Activated CD4-positive, CD25-positive, alpha-beta regulatory T cell (primary cell): ENCODE results near the gene ASGR2.
"Not testable (repeated sequence)": the region's sequence is repeated elsewhere in the genome, so short reads cannot be mapped to it uniquely, and the experiment has no call there.

ENCODE experiments used
- DNase-seq, 4 experiments: peaks; one replicate each; lab custom pipeline; 2025; lab: John Stamatoyannopoulos, UW

The ASGR2 gene

GRCh38 chr17:7124923-7125322 lies 10.3 kb upstream of the ASGR2 start:
- no peak for DNase-seq

- no peak for DNase-seq
Observed at GRCh38 chr17:7123844-7124243, 9.2 kb upstream of the ASGR2 start.

DNA sequence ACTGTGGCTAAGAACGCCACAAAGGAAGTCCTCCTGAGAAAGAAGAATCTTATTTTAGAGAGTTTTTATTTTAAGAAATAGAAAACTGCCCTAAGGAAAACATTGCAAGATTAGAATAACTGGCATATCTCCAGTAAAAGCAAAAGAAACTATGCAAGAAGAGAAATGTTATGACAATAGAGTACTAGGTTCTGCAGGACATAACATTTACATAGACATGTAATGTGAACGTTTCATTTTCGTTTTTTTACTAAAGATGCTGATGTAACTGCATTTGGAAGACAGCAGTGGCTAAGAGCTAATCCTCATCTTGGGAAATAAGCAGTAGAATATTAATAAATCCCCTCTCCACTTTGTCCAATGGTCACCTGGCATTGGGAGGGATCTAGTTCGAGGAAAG lies 7.8 kb upstream of the ASGR2 start:
- DNase-seq: no peak

GRCh38 chr17:7120635-7121034 lies 6.0 kb upstream of the ASGR2 start:
- not testable (repeated sequence) for DNase-seq

DNA sequence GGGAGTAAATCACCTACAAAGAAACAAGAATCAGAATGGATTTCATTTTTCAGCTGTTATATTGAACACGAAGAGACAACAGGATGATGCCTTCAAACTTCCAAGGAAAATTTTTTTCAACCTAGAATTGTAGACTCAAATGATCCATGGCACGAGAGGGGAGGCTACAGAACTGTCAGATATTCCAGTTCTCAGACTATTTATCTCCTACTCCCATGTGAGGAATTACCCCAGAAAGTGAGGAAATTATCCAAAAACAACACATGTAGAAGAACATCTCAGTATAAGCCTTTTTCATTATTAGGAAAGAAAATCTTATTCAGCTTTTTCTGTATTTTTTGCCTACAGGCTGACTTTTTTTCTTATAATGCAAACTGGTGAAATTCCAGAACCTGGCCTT lies 5.5 kb upstream of the ASGR2 start:
- DNase-seq: no peak

GRCh38 chr17:7119314-7119713 lies 4.7 kb upstream of the ASGR2 start:
- no peak for DNase-seq

- DNase-seq: no peak
Observed at GRCh38 chr17:7114875-7115614, 423 bp upstream of the ASGR2 start.

DNA sequence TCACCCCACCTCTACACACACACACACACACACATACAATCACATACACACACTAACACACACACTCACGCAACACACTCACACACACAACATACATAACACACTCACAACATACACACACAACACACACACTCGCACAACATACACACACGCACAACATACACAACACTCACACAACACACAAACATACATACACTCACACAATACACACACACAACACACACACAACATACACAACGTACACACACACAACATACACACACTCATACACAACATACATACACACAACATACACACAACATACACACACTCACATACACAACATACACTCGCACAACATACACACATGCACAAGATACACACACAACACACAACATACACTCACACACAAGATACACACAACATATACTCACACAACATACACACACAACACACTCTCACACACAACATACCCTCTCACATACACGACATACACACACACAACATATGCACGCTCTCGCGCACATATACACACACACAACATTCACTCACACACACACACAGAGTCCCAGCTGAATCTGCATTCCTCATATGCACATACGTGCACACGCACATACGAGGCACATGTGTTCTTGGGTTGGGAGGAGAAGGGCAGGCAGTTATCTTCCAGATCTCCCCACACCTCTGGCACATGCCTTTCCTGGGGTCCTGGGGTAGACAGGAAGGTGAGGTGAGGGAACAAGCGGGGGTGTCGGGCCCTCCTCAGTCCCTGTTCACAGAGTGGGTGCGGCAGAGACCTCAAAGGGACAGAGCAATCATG lies 1.1 kb downstream of the ASGR2 start:
- DNase-seq: no peak

GRCh38 chr17:7112510-7113108 lies 2.0 kb downstream of the ASGR2 start:
- no peak for DNase-seq

GRCh38 chr17:7111784-7112509 lies 2.7 kb downstream of the ASGR2 start:
- no peak for DNase-seq

GRCh38 chr17:7110617-7111306 lies 3.9 kb downstream of the ASGR2 start:
- DNase-seq: no peak

DNA sequence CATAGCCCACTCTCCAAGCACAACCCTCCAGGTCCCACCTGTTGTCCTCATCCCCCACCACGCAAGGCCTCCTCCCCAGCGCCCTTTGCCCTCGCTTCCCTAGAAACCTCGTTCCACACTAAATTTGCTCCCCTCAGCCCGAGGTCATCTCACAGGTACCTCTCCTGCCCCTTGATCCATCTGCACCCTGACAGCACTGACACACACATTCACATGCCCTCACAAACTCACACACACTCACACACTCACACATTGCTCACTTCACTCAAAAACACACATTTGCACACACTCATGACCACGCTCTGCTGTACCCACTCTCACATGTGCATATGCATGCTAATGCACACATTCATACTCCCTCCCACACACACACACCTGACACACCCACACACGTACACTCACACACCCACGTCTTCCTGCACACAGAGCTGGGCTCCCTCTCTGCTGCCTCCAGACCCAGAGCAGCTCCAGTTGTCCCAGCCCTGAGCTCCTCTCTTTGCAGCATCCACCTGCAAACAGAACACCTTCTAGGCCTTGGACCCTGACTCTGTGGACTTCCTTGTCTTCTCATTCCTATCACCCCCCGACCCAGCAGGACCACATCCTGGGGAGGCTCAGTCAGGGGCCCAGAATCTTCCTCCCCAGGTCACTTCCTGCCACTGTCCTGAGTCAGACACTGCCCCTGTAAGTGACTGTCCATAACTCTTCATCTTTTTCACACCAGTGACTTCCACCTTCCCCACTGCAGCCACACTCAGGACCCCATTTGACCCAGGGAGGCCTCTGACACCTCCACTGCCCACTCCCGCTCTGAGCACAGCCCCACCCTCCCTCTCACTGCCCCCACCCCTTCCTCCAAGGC lies 4.9 kb downstream of the ASGR2 start:
- no peak for DNase-seq

GRCh38 chr17:7108981-7109380 lies 5.6 kb downstream of the ASGR2 start:
- DNase-seq: no peak

- DNase-seq: no peak
Observed at GRCh38 chr17:7108560-7108925, 6.1 kb downstream of the ASGR2 start.

- DNase-seq: no peak
Observed at GRCh38 chr17:7107795-7108559, 6.6 kb downstream of the ASGR2 start.

- DNase-seq: no peak
Observed at GRCh38 chr17:7107012-7107754, 7.4 kb downstream of the ASGR2 start.

DNA sequence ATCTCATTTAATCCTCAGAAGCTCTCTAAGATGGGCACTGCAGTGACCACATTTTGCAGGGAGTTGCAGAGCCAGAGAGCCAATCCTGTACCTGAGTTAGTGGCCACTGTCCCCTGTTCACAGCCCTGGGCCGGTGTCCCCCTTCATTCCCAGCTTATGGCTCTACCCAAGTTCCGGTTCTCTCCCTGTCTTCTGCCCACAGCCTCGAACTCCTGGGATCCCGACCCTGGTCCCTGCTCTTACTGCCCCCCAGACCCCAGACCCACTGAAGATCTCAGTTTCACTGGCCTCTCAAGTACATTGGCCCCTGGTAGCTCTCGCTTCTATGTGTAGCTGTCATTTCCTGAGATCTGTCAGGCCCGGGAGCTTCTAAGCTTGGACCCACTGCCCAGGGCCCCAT lies 12.2 kb downstream of the ASGR2 start:
- no peak for DNase-seq

DNA sequence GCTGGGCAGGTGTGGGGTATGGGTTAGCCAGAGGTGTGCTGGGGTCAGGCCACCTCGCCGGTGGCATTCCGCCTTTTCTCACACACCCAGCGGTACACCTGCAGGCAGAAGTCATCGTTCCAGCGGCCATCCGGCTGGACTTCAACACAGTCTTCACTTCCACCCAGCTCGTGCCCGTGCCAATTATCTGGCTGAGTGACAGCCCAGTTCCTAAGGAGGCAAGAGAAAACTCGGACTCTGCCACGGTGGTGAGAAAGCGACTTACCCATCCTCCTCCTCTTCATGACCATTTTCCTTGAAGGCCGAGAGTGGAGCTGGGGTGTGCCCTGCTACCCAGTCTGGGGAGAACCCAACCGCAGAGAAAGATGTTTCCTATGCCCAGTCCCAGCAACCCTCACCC lies 13.1 kb downstream of the ASGR2 start:
- DNase-seq: no peak

DNA sequence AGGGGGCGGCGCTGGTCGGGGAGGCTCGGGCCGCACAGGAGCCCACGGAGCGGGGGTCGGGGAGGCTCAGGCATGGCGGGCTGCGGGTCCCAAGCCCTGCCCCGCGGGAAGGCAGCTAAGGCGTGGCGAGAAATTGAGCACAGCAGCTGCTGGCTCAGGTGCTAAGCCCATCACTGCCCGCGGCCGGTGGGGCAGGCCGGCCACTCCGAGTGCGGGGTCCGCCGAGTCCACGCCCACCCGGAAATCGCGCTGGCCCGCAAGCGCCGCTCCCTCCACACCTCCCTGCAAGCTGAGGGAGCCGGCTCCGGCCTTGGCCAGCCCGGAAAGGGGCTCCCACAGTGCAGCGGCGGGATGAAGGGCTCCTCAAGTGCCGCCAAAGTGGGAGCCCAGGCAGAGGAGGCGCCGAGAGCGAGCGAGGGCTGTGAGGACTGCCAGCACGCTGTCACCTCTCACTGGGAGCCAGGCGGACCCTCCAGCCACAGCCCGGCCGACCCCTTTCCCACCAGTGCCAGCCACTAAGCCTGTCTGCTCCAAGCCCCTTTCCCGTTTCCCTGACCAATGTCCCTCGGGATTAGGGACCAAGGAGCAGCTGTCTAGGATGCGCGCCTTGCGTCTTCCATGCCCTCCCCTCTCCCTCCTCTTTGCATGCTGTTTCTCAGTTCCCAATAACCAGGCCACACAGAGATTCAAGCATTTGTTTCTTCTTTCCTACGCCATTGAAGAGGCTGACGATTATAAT lies 13.8 kb downstream of the ASGR2 start:
- not testable (repeated sequence) for DNase-seq
